NCI-H345 treated with DMSO at 0.1 percent for 48 hours (cell line): ENCODE results near the gene SPTB.

Experiments
- DNase-seq: peaks from one replicate; lab custom pipeline; 2025; ENCODE audit not compliant: unreplicated experiment; lab: John Stamatoyannopoulos, UW

The SPTB gene

GRCh38 chr14:64855721-64856528, 23.8 kb downstream of the SPTB start:
- peak; percentile 1 for DNase-seq

- no peak for DNase-seq
Measured at GRCh38 chr14:64850369-64851137, 29.2 kb downstream of the SPTB start.

- DNase-seq = no peak
Measured at GRCh38 chr14:64849940-64850339, 29.8 kb downstream of the SPTB start.

GRCh38 chr14:64848239-64848638, 31.5 kb downstream of the SPTB start:
- no peak for DNase-seq

- no peak for DNase-seq
Measured at GRCh38 chr14:64846319-64846718, 33.4 kb downstream of the SPTB start.

- no peak for DNase-seq
Measured at GRCh38 chr14:64845878-64846277, 33.8 kb downstream of the SPTB start.

- DNase-seq = no peak
Measured at GRCh38 chr14:64844969-64845536, 34.7 kb downstream of the SPTB start.

GRCh38 chr14:64844272-64844671, 35.4 kb downstream of the SPTB start:
- DNase-seq = no peak

- DNase-seq = no peak
Measured at GRCh38 chr14:64843548-64843947, 36.2 kb downstream of the SPTB start.

- no peak for DNase-seq
Measured at GRCh38 chr14:64841772-64842750, 37.6 kb downstream of the SPTB start.

GRCh38 chr14:64841121-64841651, 38.5 kb downstream of the SPTB start:
- DNase-seq = no peak

GRCh38 chr14:64838656-64839055, 41.1 kb downstream of the SPTB start:
- no peak for DNase-seq

GRCh38 chr14:64835431-64835830, 44.3 kb downstream of the SPTB start:
- DNase-seq = no peak

GRCh38 chr14:64834965-64835364, 44.7 kb downstream of the SPTB start:
- no peak for DNase-seq

- no peak for DNase-seq
Measured at GRCh38 chr14:64831419-64831818, 48.3 kb downstream of the SPTB start.

- DNase-seq = no peak
Measured at GRCh38 chr14:64830961-64831360, 48.7 kb downstream of the SPTB start.

GRCh38 chr14:64828071-64828470, 51.6 kb downstream of the SPTB start:
- no peak for DNase-seq

GRCh38 chr14:64826845-64827244, 52.9 kb downstream of the SPTB start:
- DNase-seq = no peak

- DNase-seq = no peak
Measured at GRCh38 chr14:64826333-64826732, 53.4 kb downstream of the SPTB start.

- DNase-seq = no peak
Measured at GRCh38 chr14:64825509-64825908, 54.2 kb downstream of the SPTB start.

GRCh38 chr14:64825006-64825405, 54.7 kb downstream of the SPTB start:
- no peak for DNase-seq
